K562 (cell line): ENCODE data around the gene MDP1. TPM values are rescaled to one million over a fixed set of nuclear protein-coding genes. Genes with fewer than 3 reads are reported as not detected.
A peak's percentile ranks its signal among the peaks of the same experiment; 100 is the strongest.

Experiments
- BACH1 ChIP-seq: fragments of 200-800 bp; sonication (Bioruptor generic); IDR thresholded peaks from 2 replicates; pipeline ENCODE4 v1.6.1; 2016; ENCODE audit warnings: missing genetic modification characterization, missing compliant biosample characterization
- HMG20B ChIP-seq: fragments of 250-450 bp; sonication (Bioruptor Pico); IDR thresholded peaks from 2 replicates; pipeline ENCODE4 v1.5.0; 2021; ENCODE audit warnings: mild to moderate bottlenecking
- HNRNPK ChIP-seq: fragments of 200-400 bp; formaldehyde crosslinking; IDR thresholded peaks from one replicate; pipeline ENCODE4 v1.6.1; 2018; ENCODE audit warnings: mild to moderate bottlenecking, low read depth, low read length; ENCODE audit not compliant: poor library complexity, severe bottlenecking
- IFI16 ChIP-seq: fragments of 250-450 bp; sonication (Bioruptor Pico); IDR thresholded peaks from 2 replicates; pipeline ENCODE4 v2.1.2; 2022; ENCODE audit warnings: mild to moderate bottlenecking, inconsistent platforms
- MCM7 ChIP-seq, 2 experiments: fragments of 450-650 bp; IDR thresholded peaks; 2 replicates each; pipeline ENCODE4 v1.6.1; 2016 to 2018
- MTA2 ChIP-seq: fragments of 450-650 bp; IDR thresholded peaks from 2 replicates; pipeline ENCODE4 v1.6.1; 2016; ENCODE audit warnings: low read depth
- MTF1 ChIP-seq: fragments of 250-450 bp; sonication (Bioruptor Pico); IDR thresholded peaks from 2 replicates; pipeline ENCODE4 v1.9.0; 2021; ENCODE audit warnings: moderate library complexity, mild to moderate bottlenecking, inconsistent platforms, borderline replicate concordance
- NONO ChIP-seq, 2 experiments: fragments of 200-400 bp in 1 of 2; fragments of 450-650 bp in 1 of 2; formaldehyde crosslinking in 1 of 2; IDR thresholded peaks; 2 replicates each; pipeline ENCODE4 v1.6.1; 2017; ENCODE audit warnings: low read depth in 2 of 2, mild to moderate bottlenecking in 2 of 2, moderate library complexity in 2 of 2, low read length in 1 of 2
- POLR3G ChIP-seq: IDR thresholded peaks from 2 replicates; pipeline ENCODE4 v1.6.1; 2011; ENCODE audit not compliant: insufficient read length, insufficient replicate concordance; ENCODE audit errors: extremely low read depth
- PTBP1 ChIP-seq: fragments of 200-400 bp; formaldehyde crosslinking; IDR thresholded peaks from 2 replicates; pipeline ENCODE4 v1.6.1; 2017; ENCODE audit warnings: low read depth, low read length
- PTRF ChIP-seq: fragments of 450-650 bp; IDR thresholded peaks from 2 replicates; pipeline ENCODE4 v1.6.1; 2016; ENCODE audit warnings: mild to moderate bottlenecking, missing genetic modification characterization, missing compliant biosample characterization
- PURB ChIP-seq: sonication (generic); formaldehyde crosslinking; IDR thresholded peaks from 2 replicates; pipeline ENCODE4 v1.9.0; 2021; ENCODE audit warnings: low read depth, mild to moderate bottlenecking, missing genetic modification reagents
- RB1 ChIP-seq: fragments of 450-650 bp; IDR thresholded peaks from 2 replicates; pipeline ENCODE4 v1.6.1; 2017; ENCODE audit warnings: low read depth, mild to moderate bottlenecking
- RNF2 ChIP-seq: sonication (generic); IDR thresholded peaks from 2 replicates; pipeline ENCODE4 v1.6.1; 2016
- SMAD4 ChIP-seq: fragments of 250-450 bp; sonication (Bioruptor Pico); conservative IDR thresholded peaks from 2 replicates; pipeline ENCODE4 v1.8.0; 2021; ENCODE audit warnings: inconsistent platforms, mild to moderate bottlenecking, moderate library complexity
- STAT5A ChIP-seq: IDR thresholded peaks from 2 replicates; pipeline ENCODE4 v1.6.1; 2012; ENCODE audit warnings: low read length, inconsistent platforms, borderline replicate concordance
- TEAD2 ChIP-seq: fragments of 450-650 bp; IDR thresholded peaks from 2 replicates; pipeline ENCODE4 v1.6.1; 2016; ENCODE audit warnings: missing genetic modification characterization, control low read depth, missing compliant biosample characterization
- ZNF707 ChIP-seq: fragments of 250-450 bp; sonication (Bioruptor Pico); conservative IDR thresholded peaks from 2 replicates; pipeline ENCODE4 v1.8.0; 2022; ENCODE audit warnings: inconsistent platforms, mild to moderate bottlenecking, moderate library complexity
- ZNF780A ChIP-seq: fragments of 250-450 bp; sonication (Bioruptor Pico); IDR thresholded peaks from 2 replicates; pipeline ENCODE4 v1.5.0; 2021; ENCODE audit warnings: mild to moderate bottlenecking
- ZNF79 ChIP-seq: fragments of 250-450 bp; sonication (Bioruptor Pico); IDR thresholded peaks from 2 replicates; pipeline ENCODE4 v1.4.0; 2020; ENCODE audit warnings: low read depth, mild to moderate bottlenecking, moderate library complexity
- polyA plus RNA-seq, 8 experiments: library from polyadenylated mRNA; depleted of rRNA in 4 of 8; stranded (reverse) in 5 of 8; unstranded in 3 of 8; fragments of >200 nt; fragmentation: Nextera tagmentation in 2 of 8; fragmentation: Illumina TruSeq in 1 of 8; extraction: Ambion mirVana in 2 of 8; extraction: Trizol in 1 of 8; gene quantifications; 2 replicates each; pipeline versions ENCODE4 v1.2.1 to v1.2.3, GENCODE V29; 2011 to 2014; ENCODE audit warnings: inconsistent platforms in 1 of 8, missing spikeins in 1 of 8
- total RNA-seq, 7 experiments: library from RNA; depleted of rRNA in 6 of 7; stranded (reverse); fragments of >200 nt in 6 of 7; fragmentation: Illumina TruSeq in 2 of 7; extraction: Trizol in 2 of 7; gene quantifications; 2 replicates each; pipeline versions ENCODE4 v1.2.1 to v1.2.3, GENCODE V29; 2011 to 2021; ENCODE audit warnings: low replicate concordance in 1 of 7
- TF ChIP-seq, protein P1 (sequence below): fragments of 250-450 bp; sonication (Bioruptor Pico); IDR thresholded peaks from 2 replicates; pipeline ENCODE4 v1.5.0; 2020; ENCODE audit warnings: mild to moderate bottlenecking, borderline replicate concordance
- TF ChIP-seq, protein P2 (sequence below): fragments of 200-800 bp; sonication (Bioruptor generic); IDR thresholded peaks from 2 replicates; pipeline ENCODE4 v1.6.1; 2016; ENCODE audit warnings: missing genetic modification characterization, missing compliant biosample characterization

Gene MDP1
- total and polyA plus RNA-seq, 9 of the 15 experiments (the other 6 are each of a cell fraction or from before 2014, with no cell fraction given): 2.7 to 29.6 (median 11.0) TPM

DNA sequence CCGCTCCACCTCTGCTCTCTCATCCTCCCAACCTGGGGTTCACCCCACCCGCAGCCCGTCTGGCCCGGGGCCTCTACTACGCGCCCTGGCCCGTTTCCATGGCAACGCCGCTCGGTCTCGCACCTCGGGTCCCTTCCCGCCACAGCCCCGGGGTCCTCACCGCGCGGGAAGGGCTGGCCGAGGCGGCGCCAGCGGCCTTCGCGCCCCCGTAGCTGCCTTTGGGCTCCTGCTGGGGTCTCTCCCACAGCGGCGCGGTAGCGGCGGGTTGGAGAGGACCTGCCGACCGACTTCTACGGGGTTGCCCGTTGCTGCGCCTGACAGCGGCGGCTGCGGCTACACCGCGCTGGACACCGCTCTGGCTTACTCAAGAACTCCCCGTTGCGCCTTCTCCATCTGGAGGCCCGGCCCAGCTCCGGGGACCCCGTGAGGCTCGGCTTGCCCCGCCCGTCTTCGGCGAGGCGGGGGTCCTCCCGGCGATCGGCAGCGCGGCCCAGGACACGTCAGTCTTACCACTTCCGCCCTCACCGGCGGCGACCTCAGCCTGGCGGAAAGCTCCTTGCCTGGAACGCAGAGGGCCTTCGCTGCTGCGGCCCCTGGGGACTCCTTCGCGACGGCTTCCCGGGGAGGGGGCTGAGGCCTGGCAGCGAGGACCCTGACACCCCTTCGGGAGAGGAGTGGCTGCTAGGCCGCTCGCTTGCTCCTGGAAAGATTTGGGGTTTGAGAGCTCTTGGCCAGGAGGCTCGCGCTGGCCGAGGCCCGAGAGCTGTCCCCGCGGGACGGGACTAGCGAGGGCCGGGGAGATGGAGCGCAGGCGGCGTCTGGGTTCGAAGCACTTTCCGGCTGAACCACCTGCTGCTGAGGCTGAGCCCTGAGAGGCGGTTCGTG lies 20.4 kb downstream of the MDP1 start, which contains the start of gene TM9SF1 (continued):
- TF ChIP-seq MTF1 (CRISPR knock-in tag) (no peak), IFI16 (no peak), TEAD2 (tag) (no peak), HMG20B (CRISPR knock-in tag) (no peak), ZNF707 (CRISPR knock-in tag) (no peak), HNRNPK (no peak), ZNF780A (CRISPR knock-in tag) (no peak), PTBP1 (no peak), ZNF79 (no peak), NONO (IDR thresholded peaks at IDR 0.05; ENCODE audit: low read depth in 2 of 2, low read length in 1 of 2) (no peak), SMAD4 (CRISPR knock-in tag) (peak; percentile 51), POLR3G (no peak), STAT5A (no peak), MTA2 (no peak), PURB (CRISPR knock-in tag) (no peak), PTRF (tag) (no peak), BACH1 (tag) (no peak), RNF2 (peak; percentile 82; the same call in 1 of the 2 replicates), MCM7 (IDR thresholded peaks at IDR 0.05) (no peak), RB1 (peak; percentile 86)
- TF ChIP-seq, protein P1, sequence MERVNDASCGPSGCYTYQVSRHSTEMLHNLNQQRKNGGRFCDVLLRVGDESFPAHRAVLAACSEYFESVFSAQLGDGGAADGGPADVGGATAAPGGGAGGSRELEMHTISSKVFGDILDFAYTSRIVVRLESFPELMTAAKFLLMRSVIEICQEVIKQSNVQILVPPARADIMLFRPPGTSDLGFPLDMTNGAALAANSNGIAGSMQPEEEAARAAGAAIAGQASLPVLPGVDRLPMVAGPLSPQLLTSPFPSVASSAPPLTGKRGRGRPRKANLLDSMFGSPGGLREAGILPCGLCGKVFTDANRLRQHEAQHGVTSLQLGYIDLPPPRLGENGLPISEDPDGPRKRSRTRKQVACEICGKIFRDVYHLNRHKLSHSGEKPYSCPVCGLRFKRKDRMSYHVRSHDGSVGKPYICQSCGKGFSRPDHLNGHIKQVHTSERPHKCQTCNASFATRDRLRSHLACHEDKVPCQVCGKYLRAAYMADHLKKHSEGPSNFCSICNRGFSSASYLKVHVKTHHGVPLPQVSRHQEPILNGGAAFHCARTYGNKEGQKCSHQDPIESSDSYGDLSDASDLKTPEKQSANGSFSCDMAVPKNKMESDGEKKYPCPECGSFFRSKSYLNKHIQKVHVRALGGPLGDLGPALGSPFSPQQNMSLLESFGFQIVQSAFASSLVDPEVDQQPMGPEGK: no peak
- TF ChIP-seq, protein P2, sequence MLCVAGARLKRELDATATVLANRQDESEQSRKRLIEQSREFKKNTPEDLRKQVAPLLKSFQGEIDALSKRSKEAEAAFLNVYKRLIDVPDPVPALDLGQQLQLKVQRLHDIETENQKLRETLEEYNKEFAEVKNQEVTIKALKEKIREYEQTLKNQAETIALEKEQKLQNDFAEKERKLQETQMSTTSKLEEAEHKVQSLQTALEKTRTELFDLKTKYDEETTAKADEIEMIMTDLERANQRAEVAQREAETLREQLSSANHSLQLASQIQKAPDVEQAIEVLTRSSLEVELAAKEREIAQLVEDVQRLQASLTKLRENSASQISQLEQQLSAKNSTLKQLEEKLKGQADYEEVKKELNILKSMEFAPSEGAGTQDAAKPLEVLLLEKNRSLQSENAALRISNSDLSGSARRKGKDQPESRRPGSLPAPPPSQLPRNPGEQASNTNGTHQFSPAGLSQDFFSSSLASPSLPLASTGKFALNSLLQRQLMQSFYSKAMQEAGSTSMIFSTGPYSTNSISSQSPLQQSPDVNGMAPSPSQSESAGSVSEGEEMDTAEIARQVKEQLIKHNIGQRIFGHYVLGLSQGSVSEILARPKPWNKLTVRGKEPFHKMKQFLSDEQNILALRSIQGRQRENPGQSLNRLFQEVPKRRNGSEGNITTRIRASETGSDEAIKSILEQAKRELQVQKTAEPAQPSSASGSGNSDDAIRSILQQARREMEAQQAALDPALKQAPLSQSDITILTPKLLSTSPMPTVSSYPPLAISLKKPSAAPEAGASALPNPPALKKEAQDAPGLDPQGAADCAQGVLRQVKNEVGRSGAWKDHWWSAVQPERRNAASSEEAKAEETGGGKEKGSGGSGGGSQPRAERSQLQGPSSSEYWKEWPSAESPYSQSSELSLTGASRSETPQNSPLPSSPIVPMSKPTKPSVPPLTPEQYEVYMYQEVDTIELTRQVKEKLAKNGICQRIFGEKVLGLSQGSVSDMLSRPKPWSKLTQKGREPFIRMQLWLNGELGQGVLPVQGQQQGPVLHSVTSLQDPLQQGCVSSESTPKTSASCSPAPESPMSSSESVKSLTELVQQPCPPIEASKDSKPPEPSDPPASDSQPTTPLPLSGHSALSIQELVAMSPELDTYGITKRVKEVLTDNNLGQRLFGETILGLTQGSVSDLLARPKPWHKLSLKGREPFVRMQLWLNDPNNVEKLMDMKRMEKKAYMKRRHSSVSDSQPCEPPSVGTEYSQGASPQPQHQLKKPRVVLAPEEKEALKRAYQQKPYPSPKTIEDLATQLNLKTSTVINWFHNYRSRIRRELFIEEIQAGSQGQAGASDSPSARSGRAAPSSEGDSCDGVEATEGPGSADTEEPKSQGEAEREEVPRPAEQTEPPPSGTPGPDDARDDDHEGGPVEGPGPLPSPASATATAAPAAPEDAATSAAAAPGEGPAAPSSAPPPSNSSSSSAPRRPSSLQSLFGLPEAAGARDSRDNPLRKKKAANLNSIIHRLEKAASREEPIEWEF: no peak
